ENCODE data around the gene STMND1.

The STMND1 gene

DNA sequence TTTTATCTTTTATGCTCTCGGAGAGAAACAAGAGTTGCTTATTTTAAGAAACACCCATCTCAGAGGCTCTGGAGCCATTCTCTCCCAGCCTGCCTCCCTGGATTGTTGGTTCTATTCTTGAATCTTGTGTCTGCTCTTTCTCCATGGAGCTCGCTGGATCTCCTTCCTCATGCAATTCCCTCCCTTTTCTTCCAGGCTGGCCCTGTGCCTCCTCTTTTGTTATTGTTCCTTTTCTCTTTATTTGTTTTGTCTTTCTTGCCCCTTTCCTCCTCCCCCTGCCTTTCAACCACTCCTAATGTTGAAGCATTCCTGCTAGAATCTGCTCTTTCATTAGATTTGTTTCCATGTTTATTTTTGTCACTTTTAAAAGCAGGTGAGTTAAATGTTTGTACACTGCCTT is 76.5 kb downstream of the STMND1 start:
- TF ChIP-seq, protein P1, sequence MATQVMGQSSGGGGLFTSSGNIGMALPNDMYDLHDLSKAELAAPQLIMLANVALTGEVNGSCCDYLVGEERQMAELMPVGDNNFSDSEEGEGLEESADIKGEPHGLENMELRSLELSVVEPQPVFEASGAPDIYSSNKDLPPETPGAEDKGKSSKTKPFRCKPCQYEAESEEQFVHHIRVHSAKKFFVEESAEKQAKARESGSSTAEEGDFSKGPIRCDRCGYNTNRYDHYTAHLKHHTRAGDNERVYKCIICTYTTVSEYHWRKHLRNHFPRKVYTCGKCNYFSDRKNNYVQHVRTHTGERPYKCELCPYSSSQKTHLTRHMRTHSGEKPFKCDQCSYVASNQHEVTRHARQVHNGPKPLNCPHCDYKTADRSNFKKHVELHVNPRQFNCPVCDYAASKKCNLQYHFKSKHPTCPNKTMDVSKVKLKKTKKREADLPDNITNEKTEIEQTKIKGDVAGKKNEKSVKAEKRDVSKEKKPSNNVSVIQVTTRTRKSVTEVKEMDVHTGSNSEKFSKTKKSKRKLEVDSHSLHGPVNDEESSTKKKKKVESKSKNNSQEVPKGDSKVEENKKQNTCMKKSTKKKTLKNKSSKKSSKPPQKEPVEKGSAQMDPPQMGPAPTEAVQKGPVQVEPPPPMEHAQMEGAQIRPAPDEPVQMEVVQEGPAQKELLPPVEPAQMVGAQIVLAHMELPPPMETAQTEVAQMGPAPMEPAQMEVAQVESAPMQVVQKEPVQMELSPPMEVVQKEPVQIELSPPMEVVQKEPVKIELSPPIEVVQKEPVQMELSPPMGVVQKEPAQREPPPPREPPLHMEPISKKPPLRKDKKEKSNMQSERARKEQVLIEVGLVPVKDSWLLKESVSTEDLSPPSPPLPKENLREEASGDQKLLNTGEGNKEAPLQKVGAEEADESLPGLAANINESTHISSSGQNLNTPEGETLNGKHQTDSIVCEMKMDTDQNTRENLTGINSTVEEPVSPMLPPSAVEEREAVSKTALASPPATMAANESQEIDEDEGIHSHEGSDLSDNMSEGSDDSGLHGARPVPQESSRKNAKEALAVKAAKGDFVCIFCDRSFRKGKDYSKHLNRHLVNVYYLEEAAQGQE (IDR thresholded peaks at IDR 0.05; ENCODE audit: low read depth) = no peak
- TF ChIP-seq TAF1 (IDR thresholded peaks at IDR 0.05; ENCODE audit: low read depth) = no peak
- no peak for TF ChIP-seq EGR1 (IDR thresholded peaks at IDR 0.05)
- TF ChIP-seq FOXM1 (IDR thresholded peaks at IDR 0.05; ENCODE audit: borderline replicate concordance, low read depth) = no peak
- TF ChIP-seq TEAD4 (IDR thresholded peaks at IDR 0.05) = no peak
- no peak for TF ChIP-seq EP300 (IDR thresholded peaks at IDR 0.05; ENCODE audit: borderline replicate concordance)
- no peak for TF ChIP-seq RAD21 (IDR thresholded peaks at IDR 0.05; ENCODE audit: low read depth)
- TF ChIP-seq CEBPB (IDR thresholded peaks at IDR 0.05) = no peak
- no peak for TF ChIP-seq ZBTB7A (IDR thresholded peaks at IDR 0.05; ENCODE audit: low read depth)
- no peak for TF ChIP-seq YY1 (IDR thresholded peaks at IDR 0.05; ENCODE audit: low read depth)
- TF ChIP-seq TCF12 (IDR thresholded peaks at IDR 0.05; ENCODE audit: low read depth) = no peak

DNA sequence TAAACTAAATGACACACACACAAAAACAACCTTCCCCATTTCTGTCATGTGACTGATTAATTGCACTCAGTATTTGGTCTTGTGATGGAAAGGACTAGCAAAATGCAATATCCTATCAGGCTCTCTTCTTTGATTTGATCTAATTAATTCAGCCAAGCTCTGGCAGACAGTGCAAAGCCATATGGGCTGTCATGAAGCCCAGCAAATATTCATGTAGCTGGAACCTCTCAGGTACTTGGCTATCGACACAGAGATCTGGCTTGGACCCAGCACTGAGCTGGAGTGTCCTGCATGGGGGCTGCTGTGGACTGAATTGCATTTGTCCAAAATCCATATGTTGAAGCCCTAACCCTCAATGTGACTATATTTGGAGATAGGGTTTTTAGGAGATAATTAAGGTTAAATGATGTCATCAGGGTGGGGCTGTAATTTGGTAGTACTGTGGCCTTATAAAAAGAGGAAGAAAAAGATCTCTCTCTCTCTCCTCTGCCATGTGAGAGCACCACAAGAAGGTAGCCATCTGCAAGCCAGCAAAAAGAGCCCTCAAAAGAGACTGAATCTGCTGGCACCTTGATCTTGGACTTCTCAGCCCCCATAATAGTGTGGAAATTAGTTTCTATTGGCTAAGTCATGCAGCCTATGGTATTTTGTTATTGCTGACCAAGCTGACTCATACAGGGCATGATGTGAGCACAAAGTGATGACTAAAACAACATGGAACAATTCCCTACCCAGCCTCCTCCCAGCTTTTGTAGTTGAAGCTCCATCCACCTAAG is 77.1 kb downstream of the STMND1 start:
- TF ChIP-seq YY1 (IDR thresholded peaks at IDR 0.05; ENCODE audit: low read depth) = no peak
- TF ChIP-seq, protein P1 (IDR thresholded peaks at IDR 0.05; ENCODE audit: low read depth) = no peak
- TF ChIP-seq, protein P2, sequence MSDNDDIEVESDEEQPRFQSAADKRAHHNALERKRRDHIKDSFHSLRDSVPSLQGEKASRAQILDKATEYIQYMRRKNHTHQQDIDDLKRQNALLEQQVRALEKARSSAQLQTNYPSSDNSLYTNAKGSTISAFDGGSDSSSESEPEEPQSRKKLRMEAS (IDR thresholded peaks at IDR 0.05) = no peak
- TF ChIP-seq TAF1 (IDR thresholded peaks at IDR 0.05; ENCODE audit: low read depth) = no peak
- no peak for TF ChIP-seq EP300 (IDR thresholded peaks at IDR 0.05; ENCODE audit: borderline replicate concordance)
- TF ChIP-seq RAD21 (IDR thresholded peaks at IDR 0.05; ENCODE audit: low read depth) = no peak
- TF ChIP-seq EGR1 (IDR thresholded peaks at IDR 0.05) = no peak

DNA sequence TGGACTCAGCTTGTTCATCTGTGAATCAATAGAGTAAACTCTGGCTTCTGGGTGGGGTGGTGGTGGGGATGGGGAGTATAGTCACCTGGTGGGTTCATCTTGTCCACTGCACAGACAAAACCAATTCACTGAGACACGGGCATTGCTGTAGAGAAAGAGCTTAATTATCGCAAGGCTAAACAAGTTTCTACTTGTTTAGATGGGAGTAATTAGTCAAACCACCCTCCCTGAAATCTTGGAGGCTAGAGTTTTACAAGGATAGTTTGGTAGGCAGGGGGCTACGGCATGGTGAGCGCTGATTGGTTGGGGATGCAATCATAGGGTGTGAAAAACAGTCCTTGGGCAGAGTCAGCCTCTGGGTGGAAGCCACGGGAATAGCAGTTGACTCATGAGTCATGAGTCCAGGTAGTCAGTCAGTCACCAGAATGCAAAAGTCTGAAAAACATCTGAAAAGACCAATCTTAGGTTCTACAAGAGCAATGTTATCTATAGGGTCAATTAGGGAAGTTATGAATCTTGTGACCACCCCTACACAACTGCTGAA is 77.8 kb downstream of the STMND1 start:
- TF ChIP-seq ZBTB7A (IDR thresholded peaks at IDR 0.05; ENCODE audit: low read depth) = no peak
- TF ChIP-seq YY1 (IDR thresholded peaks at IDR 0.05; ENCODE audit: low read depth) = no peak
- TF ChIP-seq, protein P2 (IDR thresholded peaks at IDR 0.05) = no peak
- no peak for TF ChIP-seq FOXM1 (IDR thresholded peaks at IDR 0.05; ENCODE audit: borderline replicate concordance, low read depth)
- no peak for TF ChIP-seq TEAD4 (IDR thresholded peaks at IDR 0.05)
- no peak for TF ChIP-seq NFIC (IDR thresholded peaks at IDR 0.05)
- no peak for TF ChIP-seq TAF1 (IDR thresholded peaks at IDR 0.05; ENCODE audit: low read depth)
- TF ChIP-seq RAD21 (IDR thresholded peaks at IDR 0.05; ENCODE audit: low read depth) = no peak
- TF ChIP-seq CEBPB (IDR thresholded peaks at IDR 0.05) = no peak
- no peak for TF ChIP-seq EP300 (IDR thresholded peaks at IDR 0.05; ENCODE audit: borderline replicate concordance)
- TF ChIP-seq CREB1 (IDR thresholded peaks at IDR 0.05; ENCODE audit: low read depth) = no peak
- TF ChIP-seq, protein P1 (IDR thresholded peaks at IDR 0.05; ENCODE audit: low read depth) = no peak
- TF ChIP-seq, protein P3, sequence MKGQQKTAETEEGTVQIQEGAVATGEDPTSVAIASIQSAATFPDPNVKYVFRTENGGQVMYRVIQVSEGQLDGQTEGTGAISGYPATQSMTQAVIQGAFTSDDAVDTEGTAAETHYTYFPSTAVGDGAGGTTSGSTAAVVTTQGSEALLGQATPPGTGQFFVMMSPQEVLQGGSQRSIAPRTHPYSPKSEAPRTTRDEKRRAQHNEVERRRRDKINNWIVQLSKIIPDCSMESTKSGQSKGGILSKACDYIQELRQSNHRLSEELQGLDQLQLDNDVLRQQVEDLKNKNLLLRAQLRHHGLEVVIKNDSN (IDR thresholded peaks at IDR 0.05) = no peak
